Kidney (tissue), 14 donors: ENCODE results near the gene TAF1. TPM values are rescaled to one million over a fixed set of nuclear protein-coding genes. Genes with fewer than 3 reads are reported as not detected.
A peak's percentile ranks its signal among the peaks of the same experiment; 100 is the strongest.
"Not testable (repeated sequence)": the region's sequence is repeated elsewhere in the genome, so short reads cannot be mapped to it uniquely, and the experiment has no call there.

Experiments used
- DNase-seq, 5 donors: peaks; one replicate each; pipeline ENCODE4 v3.0.0-alpha.2; 2013 to 2020
- FAIRE-seq: peaks from 2 replicates; lab custom pipeline; 2012; peaks lifted over from hg19 to GRCh38; lab: Jason Lieb, UNC
- H3K27ac ChIP-seq, 2 donors: one replicate each; pipeline ENCODE4 v1.7.0; 2013; ENCODE audit warnings: low read depth in 2 of 2, low read length in 2 of 2, inconsistent platforms in 1 of 2
- H3K27me3 ChIP-seq: one replicate; pipeline ENCODE4 v1.7.1; 2013; ENCODE audit warnings: low read length, inconsistent platforms; ENCODE audit not compliant: control insufficient read depth, insufficient read depth
- H3K36me3 ChIP-seq, 3 donors: one replicate each; pipeline versions ENCODE4 v1.7.0 to v1.7.1; 2013; ENCODE audit warnings: low read length in 3 of 3, control low read depth in 1 of 3, inconsistent platforms in 1 of 3; ENCODE audit not compliant: insufficient read depth in 3 of 3, control insufficient read depth in 2 of 3
- H3K4me1 ChIP-seq, 3 donors: one replicate each; pipeline versions ENCODE4 v1.7.0 to v1.7.1; 2013; ENCODE audit warnings: low read length in 3 of 3, inconsistent platforms in 1 of 3, low read depth in 1 of 3; ENCODE audit not compliant: control insufficient read depth in 2 of 3, insufficient read depth in 2 of 3
- H3K4me3 ChIP-seq, 3 donors: one replicate each; pipeline versions ENCODE4 v1.7.0 to v1.8.1; 2013; ENCODE audit warnings: low read length in 3 of 3, control low read depth in 1 of 3, inconsistent platforms in 1 of 3
- H3K9ac ChIP-seq, 3 donors: one replicate each; pipeline versions ENCODE4 v1.7.0 to v1.7.1; 2013; ENCODE audit warnings: low read length in 3 of 3, control low read depth in 1 of 3, inconsistent platforms in 1 of 3
- H3K9me3 ChIP-seq, 3 donors: one replicate each; pipeline versions ENCODE4 v1.7.0 to v1.7.1; 2013; ENCODE audit warnings: low read length in 3 of 3, control low read depth in 1 of 3, inconsistent platforms in 1 of 3; ENCODE audit not compliant: control insufficient read depth in 2 of 3, insufficient read depth in 1 of 3
- CTCF ChIP-seq: IDR thresholded peaks from 3 replicates; pipeline ENCODE4 v1.5.1; 2012; ENCODE audit warnings: mild to moderate bottlenecking, moderate library complexity, borderline replicate concordance; ENCODE audit not compliant: insufficient read depth; ENCODE audit errors: extremely low read depth
- intact Hi-C: fragments of 100-400 bp; cut with DNase I; formaldehyde crosslinking; loops from one replicate; pipeline ENCODE4 v1.11.1; 2022
- polyA plus RNA-seq: library from polyadenylated mRNA; stranded (reverse); fragments of 350-450 nt; fragmentation: Illumina TruSeq; extraction: RNeasy Lipid Tissue Mini Kit (QIAGEN cat#74804); gene quantifications from one replicate; pipeline ENCODE4 v1.2.3, GENCODE V29; 2014; ENCODE audit warnings: low read depth, low replicate concordance; ENCODE audit not compliant: insufficient read depth
- total RNA-seq: library from RNA; stranded (reverse); fragmentation: NEBNext Ultra II Directional; extraction: Animal tissue kit (Norgen Biotek cat#: 25700); gene quantifications from one replicate; pipeline ENCODE4 v1.2.1, GENCODE V29; 2021
- donor health status: control.
- donor health status: control.
- donor health status: control.
- donor health status: control.
- donor health status: control.
- donor health status: DM: yes; HTN: yes; CAD: no.
- donor health status: Normal renal cell carcinoma (clear cell type).

TAF1 gene
- total and polyA plus RNA-seq, 2 donors from 2014 or later = 4.0 to 45.0 TPM

- Histone ChIP-seq H3K36me3 (peaks cover 0 to 5% (median 0%) of the 10 kb centered on the region in 3 donors), H3K9me3 (no peaks in the 10 kb centered on the region), H3K4me3 (peak overlapping the region; percentile 84 to 92 (median 88)), H3K4me1 (peaks cover 0 to 7% (median 5%) of the 10 kb centered on the region in 3 donors), H3K27me3 (no peaks in the 10 kb centered on the region), H3K9ac (peak overlapping the region in 2 of 3 donors; percentile 69 to 73), H3K27ac (no peak overlapping the region)
- no peak for FAIRE-seq
- peak in 2 of 5 donors; percentile 0 to 29 for DNase-seq
- TF ChIP-seq CTCF = no peak
- intact Hi-C loops = no loop called here
Observed at GRCh38 chrX:71367396-71367795, 1.2 kb downstream of the TAF1 start.

- no peak for FAIRE-seq
- H3K4me3 ChIP-seq = no peak overlapping the region
- intact Hi-C loops = no loop called here
- H3K9ac ChIP-seq = no peak overlapping the region
- H3K36me3 ChIP-seq = peaks cover 4 to 25% (median 5%) of the 10 kb centered on the region in 3 donors
- DNase-seq = no peak
- H3K9me3 ChIP-seq = no peaks in the 10 kb centered on the region
- H3K27me3 ChIP-seq = no peaks in the 10 kb centered on the region
- TF ChIP-seq CTCF = no peak
- H3K27ac ChIP-seq = no peak overlapping the region
- H3K4me1 ChIP-seq = peaks cover 0 to 6% (median 5%) of the 10 kb centered on the region in 3 donors
Observed at GRCh38 chrX:71372388-71372787, 6.2 kb downstream of the TAF1 start.

GRCh38 chrX:71378732-71379131 lies 12.6 kb downstream of the TAF1 start:
- H3K27ac ChIP-seq = no peak overlapping the region
- no peaks in the 10 kb centered on the region for H3K27me3 ChIP-seq
- peaks cover 6 to 43% (median 20%) of the 10 kb centered on the region in 3 donors for H3K36me3 ChIP-seq
- DNase-seq (peak in 1 of 5 donors; percentile 1), FAIRE-seq (no peak)
- intact Hi-C loops = no loop called here
- no peak overlapping the region for H3K9ac ChIP-seq
- no peak for TF ChIP-seq CTCF
- no peaks in the 10 kb centered on the region for H3K4me1 ChIP-seq
- H3K9me3 ChIP-seq = no peaks in the 10 kb centered on the region
- H3K4me3 ChIP-seq = no peak overlapping the region

GRCh38 chrX:71391725-71392124 lies 25.6 kb downstream of the TAF1 start:
- H3K4me1 ChIP-seq, intact Hi-C loops, FAIRE-seq, H3K27ac ChIP-seq, H3K9me3 ChIP-seq, H3K9ac ChIP-seq, H3K27me3 ChIP-seq, H3K4me3 ChIP-seq, DNase-seq: not testable (repeated sequence)
- H3K36me3 ChIP-seq = peaks cover 2 to 29% (median 8%) of the 10 kb centered on the region in 3 donors
